Eye (tissue), 1 donor: ENCODE data around the gene GART.
"Not testable (repeated sequence)": the region's sequence is repeated elsewhere in the genome, so short reads cannot be mapped to it uniquely, and the experiment has no call there.

Experiments used
- DNase-seq: peaks from one replicate; pipeline ENCODE4 v3.0.0-alpha.2; 2015

Gene GART

DNA sequence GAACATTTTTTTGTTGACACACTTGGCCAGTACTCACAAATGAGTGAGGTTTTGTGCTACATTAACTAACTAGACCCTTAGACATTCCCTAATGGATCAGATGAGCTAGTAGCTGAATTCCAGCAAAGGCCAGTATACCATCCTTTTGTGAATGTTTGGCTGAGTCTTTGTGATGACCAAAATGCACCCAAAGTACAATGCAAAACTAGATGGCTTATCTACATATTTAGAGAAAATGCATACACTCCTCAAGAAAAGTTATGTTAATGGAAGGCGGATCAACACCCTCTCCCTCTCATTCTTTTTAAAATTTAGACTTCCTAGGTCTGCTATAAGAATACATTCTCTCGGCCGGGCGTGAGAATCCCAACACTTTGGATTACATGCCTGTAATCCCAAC lies 30.3 kb downstream of the GART start:
- no peak for DNase-seq

GRCh38 chr21:33510826-33511225 lies 31.1 kb downstream of the GART start:
- peak; percentile 33 for DNase-seq

DNA sequence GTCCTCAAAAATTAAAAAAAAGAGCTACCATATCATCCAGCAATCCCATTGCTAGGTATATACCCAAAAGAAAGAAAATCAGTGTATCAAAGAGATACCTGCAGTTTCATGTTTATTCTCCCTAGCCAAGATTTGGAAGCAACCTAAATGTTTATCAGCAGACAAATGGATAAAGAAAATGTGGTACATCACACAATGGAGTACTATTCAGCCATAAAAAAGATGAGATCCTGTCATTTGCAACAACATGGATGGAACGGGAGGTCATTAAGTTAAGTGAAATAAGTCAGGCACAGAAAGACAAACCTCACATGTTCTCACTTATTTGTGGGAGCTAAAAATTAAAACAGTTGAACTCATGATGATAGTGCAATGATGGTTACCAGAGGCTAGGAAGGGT lies 34.9 kb downstream of the GART start:
- not testable (repeated sequence) for DNase-seq

DNA sequence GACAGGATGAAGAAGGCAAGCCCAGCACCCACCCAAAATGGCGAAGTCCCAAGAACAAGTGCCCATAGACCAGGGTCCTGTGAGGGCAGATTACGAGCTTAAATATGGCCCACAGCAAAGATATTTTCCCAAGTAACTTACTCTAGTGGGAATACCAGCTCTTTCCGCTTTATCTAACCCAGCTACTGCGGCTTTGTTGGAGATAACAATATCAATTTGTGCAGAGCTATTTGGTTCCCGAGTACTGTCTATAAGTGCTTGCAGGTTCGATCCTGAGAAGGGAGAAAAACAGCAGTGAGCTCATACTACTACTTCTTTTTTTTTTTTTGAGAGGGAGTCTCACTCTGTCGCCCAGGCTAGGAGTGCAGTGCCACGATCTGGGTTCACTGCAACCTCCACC lies 36.1 kb downstream of the GART start:
- no peak for DNase-seq

DNA sequence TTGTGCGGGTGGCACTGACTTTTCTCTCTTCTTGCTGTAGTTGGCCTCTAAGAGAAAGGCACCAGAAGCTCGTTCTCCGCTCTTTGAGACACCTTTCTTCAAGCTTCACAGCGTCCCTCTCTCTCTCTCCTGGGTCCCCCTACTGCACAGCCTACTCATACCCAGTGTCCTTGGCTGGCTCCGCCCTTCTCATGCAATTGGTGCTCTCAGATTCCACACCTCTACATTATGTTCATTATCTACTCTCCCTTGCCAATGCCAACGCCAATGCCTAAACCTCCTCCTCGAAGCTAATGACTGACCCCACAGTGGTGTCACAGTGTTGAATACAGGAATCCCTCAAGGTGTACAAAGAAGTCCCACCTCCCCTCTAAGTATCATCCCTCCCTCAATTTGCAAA lies 45.6 kb downstream of the GART start:
- DNase-seq: no peak

- no peak for DNase-seq
Measured at GRCh38 chr21:33495743-33496142, 46.2 kb downstream of the GART start.

DNA sequence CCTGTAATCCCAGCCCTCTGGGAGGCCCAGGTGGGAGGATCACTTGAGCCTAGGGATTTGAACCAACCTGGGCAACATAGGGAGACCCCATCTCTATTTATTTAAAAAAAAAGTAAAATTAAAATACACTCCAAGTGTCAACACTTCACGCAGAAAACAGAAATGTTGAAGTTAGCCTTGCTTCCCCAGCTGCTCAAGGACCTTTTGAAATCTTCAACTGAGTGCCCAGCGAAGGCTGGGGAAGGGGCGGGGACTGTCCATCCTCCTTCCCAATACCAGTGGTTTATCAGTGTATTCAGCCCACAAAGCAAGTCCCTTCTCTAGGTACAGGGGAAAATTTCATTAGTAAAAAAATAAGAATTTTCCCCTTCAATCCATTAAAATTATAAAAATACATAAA lies 48.2 kb downstream of the GART start:
- DNase-seq: no peak

DNA sequence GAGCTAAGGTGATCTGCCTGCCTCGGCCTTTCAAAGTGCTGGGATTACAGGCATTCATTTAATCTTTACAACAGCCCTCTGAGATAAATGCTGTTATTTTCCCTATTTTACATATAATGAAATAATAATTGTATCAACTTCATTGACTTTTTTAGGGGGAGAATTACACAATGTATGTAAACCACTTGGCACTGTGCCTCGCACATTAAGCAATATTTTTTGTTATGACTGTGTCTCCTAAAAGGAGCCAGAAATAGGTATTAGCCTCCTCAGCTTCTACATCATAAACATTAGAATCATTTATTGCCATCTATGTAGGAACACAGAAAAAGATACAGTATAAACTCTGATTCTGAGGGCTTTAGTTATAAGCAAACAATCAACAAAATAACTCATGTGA lies 49.3 kb downstream of the GART start:
- DNase-seq: no peak

DNA sequence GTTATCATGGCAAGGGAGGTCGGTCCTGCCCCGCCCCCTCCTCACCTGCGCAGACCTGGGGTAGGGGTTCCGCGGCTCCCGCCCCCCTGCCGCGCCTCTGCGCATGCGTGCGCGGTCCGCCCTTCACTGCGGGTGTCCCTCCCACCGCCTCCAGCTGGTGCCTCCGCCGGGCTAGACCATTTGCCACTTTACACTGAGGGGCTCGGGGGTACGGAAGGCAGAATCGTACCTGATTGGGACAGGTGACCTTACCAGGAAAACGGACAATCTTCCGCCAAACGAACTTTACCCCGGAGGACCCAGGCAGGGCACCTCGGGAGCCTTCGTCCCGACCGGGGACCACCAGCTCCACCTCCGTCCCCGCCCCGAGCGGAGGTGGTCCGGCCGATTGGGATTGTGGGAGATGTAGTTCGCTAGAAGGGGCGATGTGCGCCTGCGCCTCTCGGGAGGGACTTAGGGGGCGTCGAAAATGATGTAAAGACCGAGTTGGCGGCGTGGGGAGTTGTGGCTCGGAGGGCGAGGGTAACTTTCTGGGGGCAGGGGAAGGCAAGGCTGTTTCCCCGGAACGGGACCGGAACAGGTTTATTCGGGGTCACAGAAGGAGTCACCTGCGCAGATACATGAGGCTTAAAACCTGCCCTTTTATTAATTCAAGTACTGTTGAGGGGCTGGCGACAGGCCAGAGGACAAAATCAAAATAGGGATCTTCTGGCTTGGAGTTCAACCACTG lies 50.4 kb downstream of the GART start, which contains the start of gene DNAJC28:
Gene DNAJC28 (minus strand): TSS at position 344 of the 730 bp plus-strand sequence. CDS start 2,323 bp downstream, outside the sequence.
- DNase-seq: peak; percentile 99

GRCh38 chr21:33490991-33491372 lies 50.9 kb downstream of the GART start:
- no peak for DNase-seq

DNA sequence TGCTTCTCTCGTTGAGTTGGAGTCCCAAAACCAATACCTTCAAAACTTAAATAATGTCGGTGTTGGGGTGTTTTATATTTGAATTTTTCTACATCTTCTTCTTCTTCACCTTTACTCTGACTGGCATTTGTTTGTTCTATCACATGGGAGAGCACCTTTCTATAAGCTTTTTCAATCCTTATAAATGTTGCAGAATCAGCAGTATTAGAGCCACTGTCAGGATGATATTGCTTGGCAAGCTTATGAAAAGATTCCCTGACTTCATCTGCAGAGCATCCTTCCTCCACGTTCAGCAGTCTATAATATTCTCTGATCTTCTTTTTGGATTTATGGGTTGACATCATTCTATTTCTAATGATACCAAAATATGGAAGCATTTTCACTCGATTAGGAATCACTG lies 53.0 kb downstream of the GART start:
- DNase-seq: no peak

DNA sequence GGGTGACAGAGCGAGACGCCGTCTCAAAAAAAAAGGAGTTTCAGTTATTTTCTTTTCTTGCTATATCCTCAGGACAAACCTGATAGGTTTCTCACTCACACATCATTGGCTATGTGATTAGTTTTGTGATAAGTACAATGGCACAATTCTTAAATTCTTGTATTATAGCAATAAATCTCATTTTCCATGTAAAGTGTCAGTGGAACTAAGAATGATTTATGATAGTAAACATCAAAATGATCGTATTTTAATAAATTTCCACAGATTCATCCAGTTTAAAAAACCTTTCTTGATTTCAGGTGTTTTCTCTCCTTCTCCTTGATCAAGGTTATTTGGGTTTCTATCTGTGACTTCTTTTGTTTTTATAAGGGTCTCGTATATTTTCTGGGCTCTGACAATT lies 53.9 kb downstream of the GART start:
- DNase-seq: no peak

DNA sequence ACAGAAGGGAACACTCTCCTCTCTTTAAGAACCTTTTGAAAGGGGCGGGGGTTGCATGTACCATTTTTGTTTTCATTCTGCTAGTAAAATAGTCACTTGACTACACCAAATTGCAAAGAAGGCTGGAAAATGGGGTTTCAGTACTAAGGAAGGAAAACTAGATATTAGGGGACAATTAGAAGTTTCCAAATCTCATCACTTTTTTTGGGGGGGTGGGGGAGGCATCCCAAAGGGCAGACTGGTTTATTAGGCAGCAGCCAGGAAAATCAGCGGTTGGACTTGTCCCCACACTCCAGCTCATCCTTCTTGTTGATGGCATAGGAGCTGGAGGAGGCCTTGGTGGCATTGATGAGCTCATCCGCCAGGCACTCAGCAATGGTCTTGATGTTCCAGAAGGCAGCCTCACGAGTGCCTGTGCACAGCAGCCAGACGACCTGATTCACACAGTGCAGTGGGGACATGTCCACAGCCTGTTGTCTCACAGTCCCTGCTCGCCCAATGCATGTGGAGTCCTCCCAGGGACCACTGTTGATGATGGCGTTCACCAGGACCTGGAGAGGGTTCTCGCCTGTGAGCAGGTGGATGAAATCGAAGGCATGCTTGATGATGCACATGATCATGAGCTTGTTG lies 60.5 kb downstream of the GART start:
- peak; percentile 4 for DNase-seq

- DNase-seq: no peak
Measured at GRCh38 chr21:33480481-33481103, 61.3 kb downstream of the GART start.

DNA sequence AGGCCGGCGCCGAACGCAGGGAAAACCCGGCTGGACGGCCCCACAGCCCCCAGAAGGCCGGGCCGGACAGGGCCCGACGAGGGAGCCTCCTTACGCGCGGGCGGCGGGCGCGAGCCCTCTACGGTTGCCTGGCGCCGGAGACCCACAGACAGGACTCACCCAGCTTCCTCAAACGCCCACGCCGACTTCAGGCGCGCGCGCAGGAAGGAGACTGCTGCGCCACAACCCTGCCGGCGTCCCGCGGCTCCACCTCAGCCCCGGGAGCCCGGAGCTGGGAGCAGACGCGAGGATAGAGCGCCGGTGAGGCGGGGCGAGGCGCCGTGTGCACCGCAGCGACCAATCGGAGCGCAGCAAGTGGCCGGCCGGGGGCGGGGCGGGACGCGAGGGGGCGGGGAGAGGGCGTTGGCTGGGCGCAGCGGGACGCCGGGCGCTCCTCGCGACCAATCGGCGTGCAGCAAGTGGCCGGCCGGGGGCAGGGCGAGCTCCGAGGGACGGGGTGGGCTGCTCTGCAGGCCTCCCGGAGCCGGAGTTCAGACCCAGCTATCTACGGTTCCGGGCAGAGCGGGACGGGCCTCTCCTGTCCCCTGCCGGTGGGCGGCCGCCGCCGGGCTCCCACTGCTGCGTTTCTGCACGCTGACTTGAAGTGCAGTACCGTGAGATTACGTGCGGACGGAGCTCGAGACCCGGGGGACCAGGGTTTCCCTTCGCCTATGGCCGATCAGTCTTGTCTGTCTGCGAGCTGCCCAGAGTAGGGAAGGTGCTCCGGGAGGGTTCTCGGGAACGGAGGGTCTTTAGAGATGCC lies 62.0 kb downstream of the GART start, which contains the start of gene TMEM50B:
Gene TMEM50B (minus strand): TSS at position 296 of the 802 bp plus-strand sequence. CDS start 11,089 bp downstream, outside the sequence.
- DNase-seq: peak; percentile 98

DNA sequence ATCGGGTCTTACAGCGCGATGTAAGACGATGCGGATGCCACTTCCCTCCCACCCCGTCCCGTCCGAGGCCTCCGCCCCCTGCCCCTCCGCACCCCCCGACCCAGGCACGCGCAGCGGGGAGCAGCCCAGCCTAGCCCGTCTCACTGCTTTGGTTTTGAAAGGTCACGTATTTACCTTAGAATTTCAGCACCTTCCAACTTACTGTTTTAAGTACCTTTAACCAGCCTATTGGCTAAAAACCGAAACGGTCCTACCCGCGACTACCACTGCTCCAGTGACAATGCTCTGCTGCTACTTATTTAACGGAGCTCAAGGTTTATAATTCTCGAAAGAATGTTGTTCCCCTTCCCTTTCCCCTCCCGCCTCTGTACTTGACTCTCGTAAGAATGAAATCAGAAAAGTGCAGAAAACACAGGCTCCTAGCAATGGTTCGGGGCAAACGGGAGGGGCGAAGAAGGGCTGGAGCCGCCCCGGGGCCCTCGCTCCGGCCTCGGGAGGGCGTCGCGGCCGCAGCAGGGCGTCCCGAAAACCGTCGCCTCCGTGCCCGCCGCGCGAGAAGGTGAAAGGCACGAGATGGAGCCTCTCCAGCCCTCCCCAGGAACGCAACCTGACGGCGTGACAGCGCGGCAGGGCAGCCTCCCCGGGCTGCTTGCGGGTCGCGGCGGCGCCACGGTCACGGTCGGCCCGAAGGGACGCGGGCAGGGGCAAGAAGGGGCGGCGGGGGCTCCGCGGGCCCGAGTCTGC lies 62.8 kb downstream of the GART start:
- DNase-seq: peak; percentile 81

- DNase-seq: no peak
Measured at GRCh38 chr21:33478182-33478581, 63.7 kb downstream of the GART start.

DNA sequence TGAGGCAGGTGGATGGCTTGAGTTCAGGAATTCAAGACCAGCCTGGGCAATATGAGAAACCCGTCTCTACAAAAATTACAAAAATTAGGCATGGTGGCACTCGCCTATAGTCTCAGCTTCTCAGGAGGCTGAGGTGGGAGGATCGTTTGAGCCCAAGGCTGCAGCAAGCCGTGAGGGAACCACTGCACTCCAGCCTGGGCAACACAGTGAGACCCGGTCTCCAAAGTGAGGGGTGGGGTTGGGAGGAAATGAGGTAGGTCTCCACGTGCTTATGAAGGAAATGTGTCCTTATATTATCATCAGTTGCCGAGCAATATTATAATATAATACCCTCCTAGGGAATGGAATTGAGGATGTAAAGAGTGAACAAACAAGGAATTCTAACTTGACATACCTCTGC lies 64.9 kb downstream of the GART start:
- no peak for DNase-seq

DNA sequence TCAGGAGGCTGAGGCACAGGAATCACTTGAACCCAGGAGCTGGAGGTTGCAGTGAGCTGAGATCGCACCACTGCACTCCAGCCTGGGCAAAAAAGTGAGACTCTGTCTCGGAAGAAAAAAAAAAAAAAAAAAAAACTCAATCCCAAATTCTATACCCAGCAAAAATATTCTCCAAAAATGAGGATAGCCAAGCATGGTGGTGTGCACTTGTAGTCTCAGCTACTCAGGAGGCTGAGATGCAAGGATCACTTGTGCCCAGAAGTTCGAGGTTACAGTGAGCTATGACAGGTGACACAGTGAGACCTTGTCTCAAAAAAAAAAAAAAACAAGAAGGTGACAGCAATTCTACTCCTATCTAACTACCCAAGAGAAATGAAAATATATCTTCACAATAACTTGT lies 68.6 kb downstream of the GART start:
- no peak for DNase-seq

DNA sequence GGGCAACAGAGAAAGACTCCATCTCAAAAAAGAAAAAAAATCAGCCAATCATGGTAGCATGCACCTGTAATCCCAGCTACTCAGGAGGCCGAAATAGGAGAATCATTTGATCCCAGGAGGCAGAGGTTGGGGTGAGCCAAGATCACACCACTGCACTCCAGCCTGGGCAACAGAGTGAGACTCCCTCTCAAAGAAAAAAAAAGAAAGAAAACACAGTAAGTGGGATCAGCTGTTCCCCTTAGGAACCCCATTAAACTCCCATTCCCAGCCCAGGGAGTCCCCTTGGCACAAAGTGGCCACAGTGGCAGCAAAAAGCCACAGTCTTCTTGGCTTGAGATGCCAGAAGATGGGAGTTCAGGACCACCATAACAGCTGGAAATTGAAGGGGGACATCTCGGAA lies 71.2 kb downstream of the GART start:
- no peak for DNase-seq

GRCh38 chr21:33469183-33469582 lies 72.7 kb downstream of the GART start:
- not testable (repeated sequence) for DNase-seq

DNA sequence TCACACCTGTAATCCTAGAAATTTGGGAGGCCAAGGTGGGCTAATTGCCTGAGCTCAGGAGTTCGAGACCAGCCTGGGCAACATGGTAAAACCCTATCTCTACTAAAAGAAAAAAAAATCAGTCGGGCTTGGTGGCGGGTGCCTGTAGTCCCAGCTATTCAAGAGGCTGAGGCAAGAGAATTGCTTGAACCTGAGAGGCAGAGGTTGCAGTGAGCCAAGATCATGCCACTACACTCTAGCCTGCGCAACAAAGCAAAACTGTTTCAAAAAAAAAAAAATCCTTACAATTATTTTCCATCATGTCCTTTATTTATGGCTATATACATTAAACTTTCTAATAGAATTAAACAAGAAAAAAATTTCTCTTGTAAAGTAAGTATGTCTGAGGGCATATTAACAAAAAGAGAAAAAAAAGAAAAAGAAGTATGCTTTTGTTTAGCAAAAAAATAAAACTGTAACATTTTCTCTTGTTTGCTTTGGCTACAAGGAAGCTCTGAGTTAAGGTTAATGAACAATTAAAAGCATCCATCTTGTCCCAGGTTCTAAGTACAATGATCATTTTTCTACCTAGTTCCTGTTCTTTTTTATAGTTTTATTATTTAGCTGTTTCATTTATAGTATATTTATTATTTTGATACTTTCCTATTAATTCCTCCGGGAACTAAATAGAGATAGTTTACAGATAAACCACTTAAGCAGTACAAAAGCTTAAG lies 80.2 kb downstream of the GART start:
- no peak for DNase-seq
